Endothelial cell of umbilical vein (primary cell): Measurements from ENCODE around the gene NECTIN2. TPM values are rescaled to one million over a fixed set of nuclear protein-coding genes. Genes with fewer than 3 reads are reported as not detected.

Source experiments
- BruUV-seq: library from RNA; stranded (reverse); fragments of 400-500 nt; replicated peaks from 2 replicates; lab custom pipeline; 2021; lab: Mats Ljungman, UMichigan
- CTCF ChIA-PET: fragments of 300-600, 350-600 bp; sonication (Branson Sonifier 250); formaldehyde crosslinking; loops from one replicate; lab custom pipeline; 2021; ENCODE audit warnings: antibody characterized with exemption, inconsistent platforms; lab: Charles Lee
- POLR2A ChIA-PET: fragments of 300-600, 350-600 bp; sonication (Branson Sonifier 250); formaldehyde crosslinking; loops from one replicate; lab custom pipeline; 2021; ENCODE audit warnings: antibody characterized with exemption, inconsistent platforms; lab: Charles Lee
- DNase-seq: peaks from one replicate; pipeline ENCODE4 v3.0.0-alpha.2; 2011; ENCODE audit warnings: low read depth, low spot score
- FAIRE-seq: peaks from 2 replicates; lab custom pipeline; 2011; peaks lifted over from hg19 to GRCh38; lab: Jason Lieb, UNC
- H2AFZ ChIP-seq: 2 replicates; pipeline ENCODE4 v1.6.0; 2012; ENCODE audit warnings: low read depth, low read length, control low read depth, inconsistent platforms
- H3K27ac ChIP-seq: 2 replicates; pipeline ENCODE4 v1.5.1; 2011; ENCODE audit warnings: low read depth, mild to moderate bottlenecking, control low read depth, low read length, moderate library complexity; ENCODE audit not compliant: insufficient read depth
- H3K27me3 ChIP-seq, 2 experiments: 2 replicates each; pipeline versions ENCODE4 v1.6.0 to v1.6.1; 2011; ENCODE audit warnings: low read length in 2 of 2, mixed read lengths in 1 of 2; ENCODE audit not compliant: control insufficient read depth in 2 of 2, insufficient read depth in 2 of 2
- H3K36me3 ChIP-seq, 2 experiments: 2 replicates in 1 of 2; 3 replicates in 1 of 2; pipeline ENCODE4 v1.5.1; 2011; ENCODE audit warnings: low read length in 2 of 2, mild to moderate bottlenecking in 1 of 2, moderate library complexity in 1 of 2; ENCODE audit not compliant: control insufficient read depth in 2 of 2, insufficient read depth in 2 of 2; ENCODE audit errors: extremely low read depth in 1 of 2
- H3K4me1 ChIP-seq: 3 replicates; pipeline ENCODE4 v1.5.1; 2011; ENCODE audit warnings: mild to moderate bottlenecking, low read length; ENCODE audit not compliant: control insufficient read depth, insufficient read depth; ENCODE audit errors: extremely low read depth
- H3K4me2 ChIP-seq: 2 replicates; pipeline ENCODE4 v1.6.1; 2011; ENCODE audit warnings: low read length, control low read depth, mixed read lengths; ENCODE audit not compliant: insufficient read depth
- H3K4me3 ChIP-seq, 3 experiments: fragments of 200-600 bp in 1 of 3; sonication (generic), shearing (Covaris generic) in 1 of 3; replicated peaks in 1 of 3; 2 replicates each; pipeline ENCODE4 v1.5.1; 2011 to 2016; ENCODE audit warnings: control low read depth in 3 of 3, low read length in 3 of 3, mild to moderate bottlenecking in 2 of 3, inconsistent platforms in 1 of 3, low read depth in 1 of 3, moderate library complexity in 1 of 3; ENCODE audit not compliant: insufficient read depth in 1 of 3
- H3K79me2 ChIP-seq: 2 replicates; pipeline ENCODE4 v1.6.0; 2012; ENCODE audit warnings: low read length, inconsistent platforms; ENCODE audit not compliant: control insufficient read depth, insufficient read depth
- H3K9ac ChIP-seq: replicated peaks from 2 replicates; pipeline ENCODE3; 2011; ENCODE audit warnings: low read length, control low read depth; ENCODE audit not compliant: insufficient read depth; ENCODE audit errors: extremely low read depth
- H3K9me1 ChIP-seq: replicated peaks from 3 replicates; pipeline ENCODE4 v1.6.0; 2011; ENCODE audit warnings: mild to moderate bottlenecking, low read length; ENCODE audit not compliant: control insufficient read depth, insufficient read depth; ENCODE audit errors: extremely low read depth
- H3K9me3 ChIP-seq: replicated peaks from 2 replicates; pipeline ENCODE4 v1.5.1; 2012; ENCODE audit warnings: low read length, inconsistent platforms; ENCODE audit not compliant: control insufficient read depth, insufficient read depth
- H4K20me1 ChIP-seq: replicated peaks from 2 replicates; pipeline ENCODE3; 2011; ENCODE audit warnings: mild to moderate bottlenecking, low read length; ENCODE audit not compliant: control insufficient read depth, insufficient read depth; ENCODE audit errors: extremely low read depth
- CTCF ChIP-seq, 2 donors: IDR thresholded peaks; 1 replicate in 1 of 2; 2 replicates in 1 of 2; pipeline ENCODE4 v1.5.1; 2011; ENCODE audit warnings: low read length in 2 of 2, mild to moderate bottlenecking in 2 of 2, moderate library complexity in 2 of 2, control low read depth in 1 of 2, inconsistent platforms in 1 of 2, low read depth in 1 of 2; ENCODE audit not compliant: insufficient read depth in 1 of 2; ENCODE audit errors: extremely low read depth in 1 of 2
- EZH2 ChIP-seq: IDR thresholded peaks from 2 replicates; pipeline ENCODE4 v1.6.1; 2012; ENCODE audit warnings: borderline replicate concordance, low read depth, mild to moderate bottlenecking, moderate library complexity, low read length, inconsistent platforms; ENCODE audit not compliant: severe bottlenecking
- FOS ChIP-seq: IDR thresholded peaks from 2 replicates; pipeline ENCODE4 v1.6.1; 2011; ENCODE audit warnings: mild to moderate bottlenecking, low read length, moderate library complexity, borderline replicate concordance; ENCODE audit not compliant: insufficient read depth
- GATA2 ChIP-seq: IDR thresholded peaks from 2 replicates; pipeline ENCODE4 v1.7.0; 2011; ENCODE audit warnings: low read depth, mild to moderate bottlenecking, moderate library complexity, mixed read lengths, low read length; ENCODE audit not compliant: insufficient read length, insufficient read depth
- JUN ChIP-seq: IDR thresholded peaks from 2 replicates; pipeline ENCODE4 v1.6.1; 2011; ENCODE audit warnings: borderline replicate concordance, low read depth; ENCODE audit not compliant: insufficient read length, insufficient read depth
- MAX ChIP-seq: IDR thresholded peaks from 2 replicates; pipeline ENCODE4 v1.6.1; 2011; ENCODE audit not compliant: insufficient read depth, insufficient read length
- MYC ChIP-seq: IDR thresholded peaks from one replicate; pipeline ENCODE4 v1.6.1; 2011; ENCODE audit warnings: mild to moderate bottlenecking, low read depth, low read length
- POLR2A ChIP-seq: IDR thresholded peaks from 2 replicates; pipeline ENCODE4 v1.6.1; 2012; ENCODE audit warnings: low read depth, mild to moderate bottlenecking, control low read depth, low read length
- POLR2AphosphoS5 ChIP-seq: IDR thresholded peaks from 2 replicates; pipeline ENCODE4 v1.6.1; 2012; ENCODE audit warnings: low read depth, mild to moderate bottlenecking, control low read depth, low read length, moderate library complexity; ENCODE audit not compliant: insufficient read depth
- dilution Hi-C: fragments of 300-500 bp; cut with MboI; formaldehyde crosslinking; loops from one replicate; pipeline ENCODE4 v1.15.0; 2019; ENCODE audit warnings: low sequenced_read_pairs; ENCODE audit not compliant: extremely low pct_ligation_motif_present
- intact Hi-C: fragments of 100-400 bp; cut with micrococcal nuclease; formaldehyde crosslinking; loops from one replicate; pipeline ENCODE4 v1.10.0; 2022
- polyA plus RNA-seq, 4 experiments: library from polyadenylated mRNA; depleted of rRNA in 3 of 4; stranded (reverse) in 3 of 4; unstranded in 1 of 4; fragments of >200 nt; gene quantifications; 2 replicates each; pipeline versions ENCODE4 v1.2.1 to v1.2.3, GENCODE V29; 2011 to 2012; ENCODE audit warnings: missing spikeins in 1 of 4
- total RNA-seq: library from RNA; stranded (reverse); gene quantifications from 2 replicates; pipeline ENCODE4 v1.2.3, GENCODE V29; 2021

NECTIN2 gene
- total and polyA plus RNA-seq, 2 donors (not counting 3 experiments of a cell fraction or from before 2014, with no cell fraction given): 211 to 238 TPM

- Histone ChIP-seq H3K9ac (no peak overlapping the region), H3K27ac (no peak overlapping the region), H3K4me3 (no peak overlapping the region), H3K27me3 (no peaks in the 10 kb centered on the region), H3K4me2 (no peak overlapping the region), H3K9me1 (no peaks in the 10 kb centered on the region), H3K9me3 (no peaks in the 10 kb centered on the region), H3K4me1 (peaks cover 11% of the 10 kb centered on the region), H4K20me1 (no peaks in the 10 kb centered on the region), H3K36me3 (peaks cover 2 to 5% of the 10 kb centered on the region in 2 experiments), H2AFZ (no peak overlapping the region), H3K79me2 (no peaks in the 10 kb centered on the region)
- intact Hi-C loops (no loop called here), dilution Hi-C loops (no loop called here)
- DNase-seq (no peak), FAIRE-seq (no peak)
- CTCF ChIA-PET: interaction anchor here (1.1 kb wide), 1 partner anchor 29 kb away, joined by 3 read pairs; no protein-coding TSS in a partner anchor
- no TSS peak for BruUV-seq
- POLR2A ChIA-PET: no interaction called here
- TF ChIP-seq CTCF (IDR thresholded peaks at IDR 0.05; ENCODE audit: extremely low read depth in 1 of 2, insufficient read depth in 1 of 2, low read depth in 1 of 2, low read length in 2 of 2) (no peak), GATA2 (no peak), EZH2 (no peak), JUN (no peak), POLR2AphosphoS5 (no peak), MAX (no peak), POLR2A (no peak), MYC (no peak), FOS (no peak)
Measured at GRCh38 chr19:44813070-44813840, 32.8 kb upstream of the NECTIN2 start.
